ENCODE data around the gene KCNN4.
A peak's percentile ranks its signal among the peaks of the same experiment; 100 is the strongest.
"Not testable (repeated sequence)": the region's sequence is repeated elsewhere in the genome, so short reads cannot be mapped to it uniquely, and the experiment has no call there.

KCNN4 gene

GRCh38 chr19:43780706-43781525 is at the start of gene KCNN4:
Gene KCNN4 (minus strand): TSS chr19:43780973. CDS start chr19:43780861, 112 bp downstream.
- DNase-seq (ENCODE audit: low spot score): peak; percentile 71

GRCh38 chr19:43826787-43827754 is 46.3 kb upstream of the KCNN4 start, which contains the start of gene ZNF283:
Gene ZNF283 (plus strand): TSS chr19:43827321. CDS start chr19:43833505, 6,184 bp downstream.
- peak; percentile 85 for DNase-seq (ENCODE audit: low spot score)

GRCh38 chr19:43824572-43824971 is 43.8 kb upstream of the KCNN4 start:
- DNase-seq (ENCODE audit: low spot score): not testable (repeated sequence)

- DNase-seq (ENCODE audit: low spot score): not testable (repeated sequence)
Measured at GRCh38 chr19:43823856-43824255, 43.1 kb upstream of the KCNN4 start.

GRCh38 chr19:43820884-43821215 is 40.1 kb upstream of the KCNN4 start:
- DNase-seq (ENCODE audit: low spot score): no peak

GRCh38 chr19:43820098-43820883 is 39.5 kb upstream of the KCNN4 start:
- DNase-seq (ENCODE audit: low spot score): no peak

GRCh38 chr19:43818500-43818899 is 37.7 kb upstream of the KCNN4 start:
- DNase-seq (ENCODE audit: low spot score): no peak

- DNase-seq (ENCODE audit: low spot score): not testable (repeated sequence)
Measured at GRCh38 chr19:43817454-43817853, 36.7 kb upstream of the KCNN4 start.

GRCh38 chr19:43814663-43815352 is 34.0 kb upstream of the KCNN4 start:
- DNase-seq (ENCODE audit: low spot score): no peak

GRCh38 chr19:43812688-43813087 is 31.9 kb upstream of the KCNN4 start:
- DNase-seq (ENCODE audit: low spot score): no peak

GRCh38 chr19:43812259-43812658 is 31.5 kb upstream of the KCNN4 start:
- DNase-seq (ENCODE audit: low spot score): no peak

- DNase-seq (ENCODE audit: low spot score): no peak
Measured at GRCh38 chr19:43811837-43812236, 31.1 kb upstream of the KCNN4 start.

- DNase-seq (ENCODE audit: low spot score): peak; percentile 65
Measured at GRCh38 chr19:43809762-43810696, 29.3 kb upstream of the KCNN4 start.

GRCh38 chr19:43807651-43808050 is 26.9 kb upstream of the KCNN4 start:
- DNase-seq (ENCODE audit: low spot score): no peak

GRCh38 chr19:43806848-43807247 is 26.1 kb upstream of the KCNN4 start:
- no peak for DNase-seq (ENCODE audit: low spot score)

- DNase-seq (ENCODE audit: low spot score): not testable (repeated sequence)
Measured at GRCh38 chr19:43806401-43806800, 25.6 kb upstream of the KCNN4 start.

- DNase-seq (ENCODE audit: low spot score): no peak
Measured at GRCh38 chr19:43804432-43804831, 23.7 kb upstream of the KCNN4 start.

- DNase-seq (ENCODE audit: low spot score): no peak
Measured at GRCh38 chr19:43802216-43802951, 21.6 kb upstream of the KCNN4 start, which contains the start of gene LYPD5. Gene LYPD5 (minus strand): TSS chr19:43802447. CDS start chr19:43802380, 67 bp downstream.

- DNase-seq (ENCODE audit: low spot score): no peak
Measured at GRCh38 chr19:43799502-43800142, 18.8 kb upstream of the KCNN4 start.

Data from hematopoietic multipotent progenitor cell treated with erythropoietin and hydrocortisone succinate and interleukin-3 and kit ligand, for 15 days (in vitro differentiated cells).